DMS53 treated with DMSO at 0.1 percent for 48 hours (cell line): ENCODE measurements around the gene EML4.
"Not testable (repeated sequence)": the region's sequence is repeated elsewhere in the genome, so short reads cannot be mapped to it uniquely, and the experiment has no call there.

Experiments used
- DNase-seq: peaks from one replicate; lab custom pipeline; 2025; ENCODE audit not compliant: unreplicated experiment; lab: John Stamatoyannopoulos, UW

The EML4 gene, protein sequence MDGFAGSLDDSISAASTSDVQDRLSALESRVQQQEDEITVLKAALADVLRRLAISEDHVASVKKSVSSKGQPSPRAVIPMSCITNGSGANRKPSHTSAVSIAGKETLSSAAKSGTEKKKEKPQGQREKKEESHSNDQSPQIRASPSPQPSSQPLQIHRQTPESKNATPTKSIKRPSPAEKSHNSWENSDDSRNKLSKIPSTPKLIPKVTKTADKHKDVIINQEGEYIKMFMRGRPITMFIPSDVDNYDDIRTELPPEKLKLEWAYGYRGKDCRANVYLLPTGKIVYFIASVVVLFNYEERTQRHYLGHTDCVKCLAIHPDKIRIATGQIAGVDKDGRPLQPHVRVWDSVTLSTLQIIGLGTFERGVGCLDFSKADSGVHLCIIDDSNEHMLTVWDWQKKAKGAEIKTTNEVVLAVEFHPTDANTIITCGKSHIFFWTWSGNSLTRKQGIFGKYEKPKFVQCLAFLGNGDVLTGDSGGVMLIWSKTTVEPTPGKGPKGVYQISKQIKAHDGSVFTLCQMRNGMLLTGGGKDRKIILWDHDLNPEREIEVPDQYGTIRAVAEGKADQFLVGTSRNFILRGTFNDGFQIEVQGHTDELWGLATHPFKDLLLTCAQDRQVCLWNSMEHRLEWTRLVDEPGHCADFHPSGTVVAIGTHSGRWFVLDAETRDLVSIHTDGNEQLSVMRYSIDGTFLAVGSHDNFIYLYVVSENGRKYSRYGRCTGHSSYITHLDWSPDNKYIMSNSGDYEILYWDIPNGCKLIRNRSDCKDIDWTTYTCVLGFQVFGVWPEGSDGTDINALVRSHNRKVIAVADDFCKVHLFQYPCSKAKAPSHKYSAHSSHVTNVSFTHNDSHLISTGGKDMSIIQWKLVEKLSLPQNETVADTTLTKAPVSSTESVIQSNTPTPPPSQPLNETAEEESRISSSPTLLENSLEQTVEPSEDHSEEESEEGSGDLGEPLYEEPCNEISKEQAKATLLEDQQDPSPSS

DNA sequence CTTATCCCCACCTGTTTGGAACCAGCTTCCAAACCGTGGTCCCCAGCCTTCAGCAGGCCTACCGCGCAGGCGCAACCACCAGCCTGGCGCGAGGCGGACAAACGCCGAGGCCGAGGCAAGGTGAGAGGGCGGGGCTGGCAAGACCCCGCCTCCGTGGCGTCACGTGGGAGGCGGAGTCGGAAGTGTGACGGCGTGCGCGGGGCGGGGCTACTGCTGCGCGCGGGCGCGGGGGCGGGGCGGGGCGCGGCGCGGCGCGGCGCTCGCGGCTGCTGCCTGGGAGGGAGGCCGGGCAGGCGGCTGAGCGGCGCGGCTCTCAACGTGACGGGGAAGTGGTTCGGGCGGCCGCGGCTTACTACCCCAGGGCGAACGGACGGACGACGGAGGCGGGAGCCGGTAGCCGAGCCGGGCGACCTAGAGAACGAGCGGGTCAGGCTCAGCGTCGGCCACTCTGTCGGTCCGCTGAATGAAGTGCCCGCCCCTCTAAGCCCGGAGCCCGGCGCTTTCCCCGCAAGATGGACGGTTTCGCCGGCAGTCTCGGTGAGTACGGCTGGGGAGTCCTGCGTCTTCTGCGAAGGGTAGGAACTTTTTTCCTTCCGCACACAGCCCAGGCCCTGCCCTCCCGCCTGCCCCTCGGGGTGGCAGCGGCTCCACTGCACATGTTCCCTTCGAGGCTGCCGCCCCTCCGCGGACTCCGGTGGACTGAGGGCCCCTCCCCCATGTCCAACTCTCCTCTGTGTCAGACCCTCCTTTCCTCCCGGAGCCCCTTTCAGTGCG lies at the start of gene EML4:
TSS of gene EML4 (plus strand) at position 254 of the 774 bp plus-strand sequence. CDS start at position 513, 259 bp downstream.
- DNase-seq: peak; percentile 45

DNA sequence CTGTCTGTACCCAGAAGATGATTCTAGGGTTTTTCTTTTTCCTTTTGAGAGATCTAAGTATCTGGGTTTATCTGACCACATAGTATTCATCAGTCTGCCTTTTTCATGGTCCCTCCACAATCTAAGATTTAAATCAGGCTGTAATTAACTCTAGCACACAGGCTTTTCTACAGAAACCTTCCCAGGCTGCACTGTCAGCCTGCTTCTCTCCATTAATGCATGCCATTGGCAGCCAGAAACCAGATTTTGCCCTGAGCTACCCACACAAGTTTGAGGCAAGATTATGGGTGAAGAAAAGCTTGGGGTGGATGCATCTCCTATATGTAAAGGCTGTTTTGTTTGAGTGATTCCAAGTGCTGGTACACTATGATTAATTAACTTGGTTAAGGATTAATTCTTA lies 45.7 kb upstream of the EML4 start:
- no peak for DNase-seq

DNA sequence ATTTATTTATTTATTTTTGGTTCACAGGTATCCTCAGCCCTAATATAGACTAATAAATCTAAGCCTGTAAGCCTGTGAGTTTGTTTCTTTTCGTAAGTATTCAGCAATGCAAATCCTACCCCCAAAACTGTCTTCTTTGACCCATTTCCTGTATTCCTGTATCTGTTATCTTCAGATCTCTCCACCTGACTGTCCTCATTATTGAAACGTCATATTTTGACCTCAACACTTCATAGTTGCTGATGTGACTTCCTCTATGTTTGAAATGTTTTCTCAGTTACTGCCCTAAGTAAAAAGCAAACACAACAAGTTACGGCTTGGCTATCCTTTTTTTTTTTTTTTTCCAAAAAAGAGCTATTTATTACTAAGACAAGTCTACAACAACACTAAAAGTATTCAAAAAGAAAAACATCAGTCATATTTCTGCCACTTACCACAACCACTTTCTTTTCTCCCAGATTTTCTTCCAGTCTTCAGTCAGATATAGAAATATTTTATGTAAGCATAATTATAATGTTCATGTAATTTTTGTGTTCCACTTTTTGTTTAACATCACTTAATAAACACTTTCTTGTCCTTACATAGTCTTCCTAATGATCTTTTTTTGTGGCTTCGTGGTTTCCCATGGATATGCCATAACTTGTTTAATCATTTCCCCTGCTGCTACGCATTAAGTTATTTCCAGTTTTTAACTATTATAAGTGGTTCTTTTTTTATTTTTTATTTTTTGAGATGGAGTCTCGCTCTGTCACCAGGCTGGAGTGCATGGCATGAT lies 45.0 kb upstream of the EML4 start:
- DNase-seq: no peak

DNA sequence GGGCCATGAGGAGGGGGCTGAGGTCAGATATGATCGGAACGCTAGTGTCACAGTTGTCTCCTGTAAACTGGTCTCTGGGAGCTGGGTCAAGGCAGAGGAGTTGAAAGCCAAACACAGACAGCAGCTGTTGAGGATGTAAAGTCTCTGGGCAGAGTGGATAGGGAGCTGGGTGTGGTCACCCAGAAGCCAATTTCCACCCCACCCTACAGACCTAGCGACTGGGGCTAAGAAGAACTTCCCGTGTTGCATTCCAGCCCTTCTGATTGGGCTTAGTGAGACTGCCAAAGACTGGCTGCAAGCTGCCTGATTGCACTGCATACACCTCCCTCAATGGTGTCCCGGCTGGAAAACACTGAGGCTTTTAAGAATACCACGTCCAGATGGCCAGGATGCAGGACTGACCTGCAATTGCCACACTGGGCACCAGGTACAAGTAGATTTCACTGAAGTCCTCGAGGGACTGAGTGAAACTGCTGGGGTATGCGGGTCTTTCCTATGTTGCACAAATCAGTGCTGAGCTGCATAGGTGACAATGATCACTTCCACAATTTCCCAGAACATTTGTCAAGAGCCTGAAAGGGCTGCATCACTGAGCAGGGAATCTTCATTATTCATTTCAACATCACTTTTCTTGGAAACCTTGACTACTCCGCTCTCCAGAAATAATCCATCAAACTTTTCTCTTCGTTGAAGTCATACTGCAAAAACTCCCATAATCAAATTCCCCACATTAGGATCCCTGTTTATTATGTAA lies 43.1 kb upstream of the EML4 start:
- no peak for DNase-seq

DNA sequence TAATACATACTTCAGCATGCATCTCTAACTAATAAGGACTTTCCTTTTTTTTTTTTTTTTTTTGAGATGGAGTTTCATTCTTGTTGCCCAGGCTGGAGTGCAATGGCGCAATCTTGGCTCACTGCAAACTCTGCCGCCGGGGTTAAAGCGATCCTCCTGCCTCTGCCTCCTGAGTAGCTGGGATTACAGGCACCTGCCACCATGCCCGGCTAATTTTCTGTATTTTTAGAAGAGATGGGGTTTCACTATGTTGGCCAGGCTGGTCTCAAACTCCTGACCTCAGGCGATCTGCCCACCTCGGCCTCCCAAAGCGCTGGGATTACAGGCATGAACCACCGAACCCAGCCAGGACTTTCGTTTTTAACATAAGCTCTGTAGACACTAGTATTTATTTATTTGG lies 42.3 kb upstream of the EML4 start:
- DNase-seq: not testable (repeated sequence)

DNA sequence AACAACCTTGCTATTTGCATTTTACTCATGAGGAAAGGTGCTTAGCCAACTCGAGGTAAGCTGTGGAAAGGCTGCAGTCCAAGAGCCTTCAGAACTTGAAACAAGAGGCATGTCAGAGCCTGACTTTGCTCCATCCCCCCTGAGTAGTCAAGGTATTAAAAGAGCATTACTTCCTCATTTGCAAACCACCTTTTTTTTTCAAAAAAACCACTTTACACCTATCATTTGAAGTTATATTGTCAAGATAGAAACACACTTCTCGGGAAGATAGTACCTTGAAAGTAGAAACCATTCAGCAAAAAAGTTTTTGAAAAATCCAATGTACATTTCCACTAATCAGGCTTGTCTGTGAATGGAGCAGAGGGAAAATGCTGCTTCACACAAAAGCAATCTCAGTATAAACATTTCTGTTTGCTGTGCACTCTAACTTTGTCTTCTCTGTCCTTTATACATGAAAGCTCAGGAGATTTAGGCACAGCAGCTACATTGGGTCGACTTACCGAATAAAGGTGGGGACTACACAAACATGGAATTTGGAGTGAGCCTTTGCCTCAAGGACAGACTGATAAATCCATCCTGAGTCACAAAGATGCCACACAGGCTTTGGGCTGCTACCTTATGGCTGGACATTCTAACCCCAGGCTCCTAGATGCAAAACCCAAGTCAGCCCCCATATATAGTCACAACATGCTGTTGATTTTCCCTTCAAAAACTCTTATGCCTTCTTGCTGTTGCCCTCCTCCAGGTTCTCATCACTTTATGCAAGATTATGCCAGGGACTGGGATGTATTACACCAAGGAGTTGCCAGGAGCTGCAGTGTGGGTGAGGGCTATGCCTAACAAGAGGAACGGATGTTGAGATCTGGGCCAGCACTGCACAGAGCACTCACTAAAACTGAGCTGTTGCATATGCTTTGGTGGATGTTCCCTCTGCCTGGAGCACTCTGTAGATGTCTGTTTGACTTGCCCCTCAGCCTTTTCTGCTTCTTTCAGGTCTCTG lies 41.4 kb upstream of the EML4 start:
- DNase-seq: no peak

DNA sequence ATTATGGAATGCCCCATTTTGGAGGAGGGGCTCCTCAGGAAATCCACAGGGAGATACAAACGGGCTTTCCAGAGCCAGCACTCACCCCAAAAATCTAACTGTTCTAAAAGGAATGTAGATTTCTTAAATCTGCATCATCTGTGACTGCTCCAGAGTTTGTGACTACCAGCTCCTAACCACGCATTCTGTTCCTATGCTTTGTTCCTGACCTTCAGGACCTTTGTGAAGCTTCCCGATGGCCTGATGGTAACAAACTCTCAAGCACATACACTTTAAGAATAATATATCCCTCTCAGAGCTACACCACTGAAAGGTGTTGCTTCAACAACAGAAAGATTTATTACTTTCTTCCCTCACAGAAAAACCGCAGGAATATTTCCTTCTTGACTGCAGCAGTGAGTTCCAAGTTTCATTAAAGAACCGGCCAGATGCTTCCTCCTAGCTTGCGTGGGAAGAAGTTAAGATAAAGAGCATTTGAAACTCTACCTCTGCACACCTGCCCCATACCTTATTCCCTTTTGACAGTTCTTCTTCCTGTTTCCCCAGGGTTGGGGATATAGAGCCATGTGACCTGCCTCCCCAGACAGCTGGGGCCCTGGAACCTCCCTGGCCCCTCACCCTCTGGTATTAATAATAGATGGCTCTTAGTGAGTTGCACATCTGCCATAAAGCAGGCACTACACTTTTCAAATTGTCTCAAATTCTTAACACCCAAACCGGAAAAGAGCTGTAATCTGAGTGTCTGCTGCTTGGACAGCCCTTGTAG lies 40.2 kb upstream of the EML4 start:
- no peak for DNase-seq

DNA sequence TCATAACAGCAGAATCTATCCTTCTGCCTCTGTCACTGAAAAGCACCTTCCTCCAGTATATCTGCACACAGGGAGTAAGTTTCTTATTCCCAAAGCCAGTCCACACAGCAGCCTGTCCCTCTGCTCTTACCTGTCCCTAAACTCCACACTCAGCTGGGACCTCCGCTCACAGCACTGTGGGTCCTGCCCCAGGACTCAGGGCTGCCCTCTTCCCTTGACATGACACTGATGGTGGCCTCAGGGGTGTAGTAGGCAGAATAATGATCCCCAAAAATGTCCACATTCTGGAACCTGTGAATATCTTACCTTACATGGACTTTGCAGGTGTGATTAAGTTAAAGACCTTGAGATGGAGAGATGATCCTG lies 39.7 kb upstream of the EML4 start:
- DNase-seq: no peak

DNA sequence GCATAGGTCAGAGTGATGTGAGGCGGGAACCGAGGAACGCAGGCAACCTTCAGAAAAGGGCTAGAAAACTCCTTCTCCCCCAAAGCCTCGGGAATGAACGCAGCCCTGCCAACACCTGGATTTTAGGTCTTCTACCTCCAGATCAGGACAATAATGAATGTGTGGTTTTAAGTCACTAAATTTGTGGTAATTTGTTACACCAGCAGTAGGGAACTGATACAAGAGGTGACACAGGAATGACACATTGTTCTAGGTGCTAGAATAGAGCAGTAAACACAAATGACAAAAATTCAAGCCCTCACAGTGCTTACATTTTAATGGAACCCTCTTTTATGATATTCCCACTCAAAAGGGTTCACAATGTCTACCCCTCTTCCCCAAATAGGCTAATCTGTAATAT lies 39.2 kb upstream of the EML4 start:
- no peak for DNase-seq

DNA sequence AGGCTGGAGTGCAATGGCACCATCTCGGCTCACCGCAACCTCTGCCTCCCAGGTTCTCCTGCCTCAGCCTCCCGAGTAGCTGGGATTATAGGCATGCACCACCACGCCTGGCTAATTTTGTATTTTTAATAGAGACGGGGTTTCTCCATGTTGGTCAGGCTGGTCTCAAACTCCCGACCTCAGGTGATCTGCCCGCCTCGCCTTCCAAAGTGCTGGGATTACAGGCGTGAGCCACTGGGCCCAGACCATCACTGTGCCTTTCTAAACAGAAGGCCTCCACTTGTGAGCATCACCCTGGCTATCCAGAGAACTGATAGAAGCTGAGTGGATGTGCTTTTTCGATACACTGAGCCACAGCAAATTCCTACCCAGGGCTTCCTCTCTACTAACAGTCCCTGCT lies 38.3 kb upstream of the EML4 start:
- DNase-seq: not testable (repeated sequence)

DNA sequence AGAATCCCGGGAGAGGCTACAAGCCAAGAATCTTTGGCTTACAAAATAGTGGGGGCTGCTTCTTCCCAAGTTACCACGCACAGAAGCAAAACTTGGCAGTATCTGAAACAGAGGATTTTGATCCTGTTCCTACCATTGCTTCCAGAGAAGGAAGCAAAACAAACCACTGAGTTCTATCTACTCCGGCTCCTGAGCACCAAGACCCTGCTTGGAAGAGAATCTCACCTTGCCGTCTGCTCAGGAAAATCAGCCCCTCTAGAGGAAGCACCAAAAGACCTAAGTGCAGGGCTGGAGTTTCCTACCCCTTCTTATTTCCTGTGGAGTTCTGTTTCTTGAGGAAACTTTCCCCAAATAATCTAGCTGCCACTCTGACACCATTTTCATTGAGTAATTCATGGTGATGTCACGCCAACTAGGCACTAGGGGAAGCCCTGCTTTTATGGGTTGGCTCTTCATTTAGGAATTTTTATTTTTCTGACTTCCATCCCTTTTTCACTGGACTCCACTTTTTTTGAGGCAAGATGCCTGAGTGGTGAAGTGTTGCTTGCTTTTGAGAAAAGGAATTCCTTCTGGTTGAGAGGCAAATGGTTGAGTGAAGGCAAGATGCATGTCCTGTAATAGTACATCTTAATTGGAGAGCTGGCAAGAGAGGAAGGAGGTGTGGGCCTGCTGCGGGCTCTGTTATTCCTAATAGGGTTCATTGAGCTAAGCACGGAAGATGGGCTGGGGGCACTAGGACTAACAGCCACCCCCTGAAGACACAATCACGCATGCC lies 36.8 kb upstream of the EML4 start:
- no peak for DNase-seq

DNA sequence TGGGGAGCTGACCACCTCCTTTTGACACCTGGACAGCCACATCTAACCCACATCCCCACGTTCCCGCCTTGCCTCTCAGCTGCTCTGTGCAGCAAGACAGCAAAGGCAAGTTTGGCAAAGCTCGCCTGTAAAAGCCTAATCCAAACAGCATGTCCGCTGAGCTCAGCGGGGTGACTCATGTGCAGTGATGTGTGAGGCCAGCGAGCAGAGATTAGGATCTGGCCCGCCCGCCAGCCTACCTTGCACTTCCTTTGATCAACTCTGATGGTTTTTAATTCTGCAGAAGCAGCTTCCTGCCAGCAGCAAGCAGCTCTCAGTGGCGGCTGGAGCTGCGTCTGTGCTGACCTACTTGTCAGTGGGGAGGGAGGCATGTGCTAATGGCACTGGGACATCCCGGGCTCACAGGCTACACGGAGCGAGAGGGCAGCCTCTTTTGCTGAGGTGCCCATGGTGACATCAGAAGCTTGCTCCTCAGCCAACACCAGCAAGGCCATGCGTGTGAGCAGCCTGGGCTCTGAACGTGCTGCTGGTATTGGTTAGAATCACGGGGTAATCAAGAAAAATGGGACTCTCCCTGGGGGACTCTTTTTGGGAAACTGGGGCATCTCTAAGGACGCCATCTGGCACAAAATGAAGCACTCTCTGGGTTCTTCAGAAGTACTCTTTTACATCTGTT lies 36.0 kb upstream of the EML4 start:
- peak; percentile 87 for DNase-seq

DNA sequence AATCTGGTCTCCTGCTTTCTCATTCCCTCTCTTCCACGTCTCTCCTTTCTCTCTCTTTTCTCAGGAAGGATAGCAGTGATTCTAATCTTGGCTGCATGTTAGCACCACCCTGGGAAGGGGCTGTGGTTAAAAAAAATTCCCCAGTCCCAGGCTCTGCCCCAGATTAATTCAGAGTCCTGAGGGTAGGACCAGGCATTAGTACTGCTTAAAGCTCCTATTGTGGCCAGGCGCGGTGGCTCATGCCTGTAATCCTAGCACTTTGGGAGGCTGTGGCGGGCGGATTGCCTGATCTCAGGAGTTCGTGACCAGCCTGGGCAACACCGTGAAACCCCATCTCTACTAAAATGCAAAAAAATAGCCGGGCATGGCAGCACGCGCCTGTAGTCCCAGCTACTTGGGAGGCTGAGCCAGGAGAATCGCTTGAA lies 35.4 kb upstream of the EML4 start:
- DNase-seq: no peak

DNA sequence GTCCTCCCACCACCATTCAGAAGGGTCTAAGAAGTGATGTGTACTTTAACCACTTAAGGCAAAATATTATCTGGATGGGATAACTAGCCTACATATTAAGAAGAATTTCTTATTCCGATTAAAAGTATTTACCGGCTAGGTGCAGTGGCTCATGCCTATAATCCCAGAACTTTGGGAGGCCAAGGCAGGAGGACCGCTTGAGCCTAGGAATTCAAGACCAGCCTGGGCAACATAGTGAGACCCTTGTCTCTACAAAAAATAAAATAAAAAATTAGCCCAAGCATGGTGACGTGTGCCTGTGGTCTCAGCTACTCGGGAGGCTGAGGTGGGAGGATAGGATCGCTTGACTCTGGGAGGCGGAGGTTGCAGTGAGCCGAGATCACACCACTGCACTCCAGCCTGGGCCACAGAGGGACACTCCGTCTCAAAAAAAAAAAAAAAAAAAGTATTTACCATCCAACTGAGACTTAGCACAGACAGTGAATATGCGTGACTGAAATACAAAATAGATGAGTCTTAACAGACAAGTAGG lies 34.7 kb upstream of the EML4 start:
- not testable (repeated sequence) for DNase-seq

DNA sequence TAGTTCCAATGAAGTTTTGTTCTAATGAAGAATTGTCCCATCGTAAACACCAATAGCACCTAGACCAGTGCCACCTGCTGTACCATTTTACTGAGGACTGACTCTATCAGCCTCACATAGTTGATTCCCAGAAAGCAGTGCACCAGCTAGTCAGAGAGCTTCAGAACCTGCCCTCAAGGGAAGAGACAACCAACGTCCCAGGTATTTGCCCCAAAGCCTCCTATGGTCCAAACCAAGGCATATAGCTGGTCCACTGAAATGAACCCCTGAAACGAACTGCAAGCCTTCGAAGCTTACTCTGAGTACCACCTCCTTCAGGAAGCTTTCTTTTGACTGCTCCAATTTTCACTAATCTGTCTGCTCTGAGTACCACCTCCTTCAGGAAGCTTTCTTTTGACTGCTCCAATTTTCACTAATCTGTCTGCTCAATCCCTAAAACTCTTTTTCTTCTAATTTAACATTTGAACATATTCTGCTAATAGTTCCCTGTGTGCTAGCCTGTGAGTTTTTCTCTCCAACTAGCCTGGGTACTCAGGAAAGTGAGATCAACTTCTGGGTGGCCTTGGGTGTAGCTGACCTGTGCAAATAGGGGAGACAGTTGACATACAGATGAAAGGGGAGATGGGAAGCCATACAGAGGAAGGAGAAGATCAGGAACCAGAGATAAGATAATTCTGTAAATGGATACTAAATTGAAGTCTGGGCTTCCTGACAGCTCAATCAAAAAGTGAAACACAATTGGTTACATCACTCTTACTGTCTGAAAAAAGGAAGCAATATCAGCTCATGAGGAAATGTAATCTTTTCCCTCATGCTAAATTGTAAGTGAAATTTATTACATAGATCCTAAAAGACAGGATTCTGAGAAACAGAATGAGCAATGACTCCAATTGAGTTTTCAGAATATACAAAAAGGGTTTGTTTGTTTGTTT lies 33.5 kb upstream of the EML4 start:
- no peak for DNase-seq
